Stimulated activated CD4-positive, alpha-beta T cell treated with anti-CD3 and anti-CD28 coated beads, Interleukin-4, amount 100 ng/mL, for 4 hours (primary cell): ENCODE results near the gene ANKRD18B.
"Not testable (repeated sequence)": the region's sequence is repeated elsewhere in the genome, so short reads cannot be mapped to it uniquely, and the experiment has no call there.

Source experiments
- DNase-seq, 2 experiments: peaks; one replicate each; pipeline ENCODE4 v3.0.0-alpha.2; 2020

Gene ANKRD18B

DNA sequence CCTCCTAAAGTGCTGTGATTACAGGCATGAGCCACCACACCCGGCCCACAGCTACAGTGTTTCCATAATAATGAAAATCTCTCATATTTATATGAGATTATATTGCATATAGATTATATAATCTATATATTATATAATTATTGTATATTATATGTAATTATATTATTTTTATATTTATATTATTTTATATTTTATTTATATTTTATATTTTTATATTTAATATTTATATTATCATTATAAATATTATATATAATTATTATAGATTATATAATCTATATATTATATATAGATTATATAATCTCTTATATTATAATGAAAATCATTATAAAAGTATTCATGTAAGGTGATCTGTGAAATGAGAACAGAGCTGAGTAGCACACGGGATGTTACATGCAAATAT, 11.5 kb downstream of the ANKRD18B start:
- DNase-seq, result no peak

DNA sequence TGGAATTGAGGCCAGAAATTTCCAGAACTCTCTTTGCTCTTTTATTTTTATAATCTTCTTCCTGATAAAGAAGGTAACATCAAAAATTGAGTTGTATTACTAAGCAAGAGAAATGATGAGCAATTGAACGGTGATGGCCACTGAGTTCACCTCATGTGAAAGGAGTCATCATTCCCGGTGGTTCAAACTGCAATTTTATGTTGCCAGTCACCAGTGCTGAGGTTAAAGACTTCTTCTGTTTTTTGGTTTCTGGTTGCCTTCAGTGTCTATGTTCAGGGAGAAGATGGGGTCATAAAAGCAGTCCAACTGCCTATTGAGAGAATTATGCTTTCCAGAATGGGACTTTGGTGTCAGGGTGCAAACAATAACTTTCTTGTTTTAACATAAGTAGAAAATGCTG, 19.4 kb downstream of the ANKRD18B start:
- not testable (repeated sequence) for DNase-seq

DNA sequence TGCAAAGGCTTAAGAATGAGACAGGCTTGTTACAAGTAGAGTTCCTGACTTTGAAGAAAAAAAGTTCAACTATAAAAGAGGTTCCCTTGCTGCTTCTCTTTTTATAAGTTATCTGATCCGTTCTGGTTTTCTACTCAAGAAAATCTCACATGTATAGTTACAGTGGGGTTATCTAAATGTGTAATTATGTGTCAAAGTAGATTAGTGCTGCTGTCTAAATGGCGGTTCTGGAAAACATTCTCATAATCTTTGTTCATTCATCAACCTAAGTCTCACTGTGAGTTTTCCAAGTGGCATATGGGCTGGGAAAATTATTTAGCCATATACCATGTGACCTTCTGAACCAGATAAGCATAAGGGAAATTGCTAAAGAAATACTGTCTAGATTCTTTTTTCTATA, 21.7 kb downstream of the ANKRD18B start:
- DNase-seq, result not testable (repeated sequence)

DNA sequence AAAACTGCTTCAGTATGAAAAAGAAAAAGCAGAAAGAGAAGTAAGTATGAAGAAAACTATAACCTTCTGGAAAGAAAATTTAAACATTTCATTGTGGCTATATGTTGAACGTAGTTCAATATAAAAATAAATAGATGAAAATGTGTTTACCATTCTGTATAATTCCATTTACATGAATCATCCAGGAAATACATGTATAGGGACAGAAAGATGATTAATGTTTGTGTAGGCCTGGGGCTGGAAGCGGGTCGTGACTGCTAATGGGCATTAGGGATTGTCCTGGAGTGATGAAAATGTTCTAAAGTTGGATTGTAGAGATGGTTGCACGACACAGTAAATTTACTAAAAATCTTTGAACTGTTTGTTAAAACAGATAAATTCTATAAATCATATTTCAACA, 24.8 kb downstream of the ANKRD18B start:
- not testable (repeated sequence) for DNase-seq

DNA sequence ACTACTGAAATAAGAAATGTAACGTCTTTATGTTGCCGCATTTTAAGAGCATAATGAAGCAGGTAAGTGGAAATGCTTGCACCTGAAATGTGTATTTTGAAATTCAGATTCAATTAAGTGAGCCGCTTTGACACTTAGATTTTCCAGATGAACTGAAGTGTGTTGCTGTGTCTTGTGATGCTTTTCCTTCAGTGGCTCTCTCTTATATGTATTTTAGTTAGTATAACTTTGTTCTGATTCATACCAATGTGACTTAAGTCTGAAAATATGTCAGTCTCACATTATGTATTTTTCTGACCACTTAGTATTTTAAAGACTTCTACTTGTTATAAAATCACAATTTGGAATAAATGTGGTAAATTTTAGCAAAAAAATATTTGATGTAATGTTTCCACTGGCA, 25.4 kb downstream of the ANKRD18B start:
- DNase-seq, result not testable (repeated sequence)

DNA sequence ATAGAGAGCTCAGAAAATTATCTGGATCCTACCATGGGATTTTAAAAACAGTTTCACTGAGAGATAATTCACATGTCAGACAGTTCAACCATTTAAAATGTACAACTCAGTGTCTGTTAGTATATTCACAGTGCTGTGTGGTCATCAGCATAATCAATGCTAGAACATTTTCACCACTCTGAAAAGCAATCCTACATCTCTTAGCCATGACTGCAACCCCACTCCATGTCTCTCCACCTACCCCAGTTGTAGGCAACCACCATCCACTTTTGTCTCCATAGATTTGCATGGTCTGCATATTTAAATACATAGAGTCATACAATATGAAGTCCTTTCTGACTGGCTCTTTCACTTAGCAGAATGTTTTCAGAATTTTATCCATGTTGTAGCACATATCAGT, 27.1 kb downstream of the ANKRD18B start:
- not testable (repeated sequence) for DNase-seq

DNA sequence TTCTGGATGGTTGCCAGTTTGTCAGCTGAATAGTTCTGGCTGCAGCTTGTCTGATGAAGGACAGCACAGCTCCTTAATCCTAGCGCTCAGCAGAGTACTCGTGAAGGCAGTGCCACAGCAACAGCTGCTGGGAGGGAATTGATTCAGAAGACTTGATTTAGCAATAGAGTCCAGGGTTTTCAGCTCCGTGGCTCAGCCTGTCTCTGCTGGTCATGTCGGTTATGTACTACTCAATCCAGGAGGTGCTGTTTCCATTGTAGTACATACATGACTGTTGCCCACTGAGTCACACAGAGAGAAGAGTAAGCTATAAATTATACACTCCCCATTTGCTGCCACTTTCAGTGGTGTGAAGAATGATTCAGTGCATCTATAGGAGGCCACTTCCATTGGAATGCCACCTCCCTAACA, 28.3 kb downstream of the ANKRD18B start:
- not testable (repeated sequence) for DNase-seq

DNA sequence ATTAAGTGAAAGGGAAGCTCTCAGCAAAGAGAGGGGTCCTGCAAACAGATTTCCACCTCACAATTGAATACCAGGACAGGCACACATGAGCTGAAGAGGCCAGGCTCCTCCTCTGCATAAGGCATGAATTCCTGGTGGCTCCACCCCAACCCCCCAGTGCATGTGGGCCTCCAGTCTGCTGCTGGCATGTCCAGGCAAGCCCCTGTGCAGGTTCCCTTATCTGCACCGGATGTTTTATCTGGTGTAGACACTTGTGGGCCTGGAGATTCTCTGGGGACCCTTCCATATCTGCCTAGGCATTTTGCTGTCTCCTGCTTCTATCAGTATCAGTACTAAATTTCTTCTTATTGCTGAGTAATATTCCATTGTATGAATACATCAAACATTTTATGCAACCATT, 36.2 kb downstream of the ANKRD18B start:
- not testable (repeated sequence) for DNase-seq

DNA sequence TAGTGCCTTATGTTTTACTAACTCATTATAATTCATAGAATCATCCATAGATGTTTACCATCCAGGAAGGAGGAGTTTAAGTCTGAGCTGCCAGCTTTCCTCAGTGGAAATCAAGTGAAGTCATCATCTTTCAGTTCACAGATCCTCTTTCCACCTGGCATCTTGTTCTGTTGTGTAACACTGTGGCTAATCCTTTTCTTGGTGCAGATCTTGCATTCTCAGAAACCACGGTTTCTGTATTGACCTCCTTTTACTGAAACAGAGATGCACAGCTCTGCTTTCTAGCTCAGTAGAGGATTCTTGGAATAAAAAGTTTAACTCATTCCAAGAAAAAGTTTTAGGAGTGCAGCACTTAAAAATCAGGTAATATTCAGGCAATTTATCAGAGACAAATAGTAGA, 38.1 kb downstream of the ANKRD18B start:
- DNase-seq, result not testable (repeated sequence)

DNA sequence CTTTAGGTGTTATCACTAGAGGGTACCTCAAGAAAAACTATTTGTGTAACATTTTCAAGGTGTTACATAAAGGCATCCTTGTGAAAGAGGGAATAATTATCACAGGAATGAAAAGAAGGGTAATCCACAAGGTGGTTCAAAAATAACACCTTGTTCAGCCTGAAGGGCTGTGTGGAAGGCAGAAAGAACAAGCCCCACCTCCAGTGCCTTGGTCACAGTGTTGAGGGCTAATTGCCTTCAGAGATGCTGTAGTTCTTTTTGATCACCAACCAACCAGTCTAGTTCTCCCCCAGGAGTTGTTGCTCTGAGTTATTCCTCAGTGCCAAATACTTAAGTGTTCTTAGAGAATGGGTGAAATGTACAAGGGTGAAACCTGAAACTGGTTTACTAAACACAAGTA, 43.7 kb downstream of the ANKRD18B start:
- not testable (repeated sequence) for DNase-seq

DNA sequence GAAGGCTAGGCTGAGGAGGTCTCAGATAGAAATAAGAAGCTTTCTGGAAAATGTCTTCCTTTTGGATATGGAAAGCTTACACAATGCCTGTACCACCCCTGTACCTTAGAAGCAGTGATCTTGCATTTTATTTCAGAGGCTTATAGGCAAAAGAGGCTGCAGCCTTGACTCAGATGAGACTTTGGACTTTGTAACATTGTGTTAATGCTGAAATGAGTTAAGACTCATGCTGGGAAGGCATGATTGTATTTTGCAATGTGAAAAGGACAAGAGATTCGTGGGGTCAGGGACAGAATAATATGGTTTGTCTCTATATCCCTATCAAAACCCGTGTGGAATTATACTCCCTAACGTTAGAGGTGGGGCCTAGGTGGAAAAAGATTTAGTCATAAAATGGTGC, 53.7 kb downstream of the ANKRD18B start:
- not testable (repeated sequence) for DNase-seq

DNA sequence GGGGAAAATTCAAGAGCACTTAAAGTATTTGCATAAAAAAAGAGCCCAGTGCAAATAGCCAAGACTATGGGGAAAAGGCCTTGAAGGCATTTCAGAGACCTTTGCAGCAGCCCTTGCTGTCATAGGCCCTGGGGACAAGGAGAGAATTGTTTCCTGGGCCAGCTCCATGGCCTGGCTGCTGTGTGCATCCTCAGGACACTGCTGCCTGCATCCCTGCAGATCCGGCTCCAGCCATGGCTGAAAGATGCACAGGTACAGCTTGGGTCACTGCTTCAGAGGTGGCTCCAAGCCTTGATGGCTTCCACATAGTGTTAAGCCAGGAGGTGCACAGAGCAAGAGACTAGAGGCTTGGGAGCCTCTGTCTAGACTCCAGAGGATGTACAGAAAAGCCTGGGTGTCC, 55.9 kb downstream of the ANKRD18B start:
- DNase-seq, result not testable (repeated sequence)

DNA sequence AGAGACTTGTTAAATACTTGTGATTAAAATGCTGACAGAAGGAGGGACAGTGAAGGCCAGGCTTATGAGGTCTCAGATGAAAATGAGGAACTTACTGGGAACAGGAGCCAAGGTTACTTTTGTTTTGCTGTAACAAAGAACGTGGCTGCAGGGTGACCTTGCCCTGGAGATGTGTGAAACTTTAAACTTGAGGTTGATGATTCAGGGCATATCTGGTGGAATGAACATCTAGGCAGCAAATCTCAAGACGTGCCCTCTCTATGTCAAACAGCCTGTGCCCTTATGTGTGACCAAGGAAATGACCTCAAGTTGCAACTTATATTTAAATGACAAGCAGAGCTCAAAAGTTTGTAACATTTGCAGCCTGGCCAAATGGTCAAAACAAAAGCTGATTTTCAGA, 58.6 kb downstream of the ANKRD18B start:
- DNase-seq, result not testable (repeated sequence)

DNA sequence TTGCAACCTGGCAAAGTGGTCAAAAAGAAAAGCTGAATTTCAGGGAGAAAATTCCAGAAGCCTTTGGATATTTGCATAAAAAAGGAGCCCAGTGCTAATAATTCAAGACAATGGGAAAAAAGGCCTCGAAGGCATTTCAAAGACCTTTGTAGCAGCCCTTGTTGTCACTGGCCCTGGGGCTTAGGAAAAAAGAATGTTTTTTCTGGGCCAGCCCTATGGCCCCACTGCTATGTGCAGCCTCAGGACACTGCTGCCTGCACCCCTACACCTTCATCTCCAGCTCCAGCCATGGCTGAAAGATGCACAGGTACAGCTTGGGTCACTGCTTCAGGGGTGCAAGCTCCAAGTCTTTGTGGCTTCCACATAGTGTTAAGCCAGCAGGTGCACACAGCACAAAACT, 62.1 kb downstream of the ANKRD18B start:
- not testable (repeated sequence) for DNase-seq

DNA sequence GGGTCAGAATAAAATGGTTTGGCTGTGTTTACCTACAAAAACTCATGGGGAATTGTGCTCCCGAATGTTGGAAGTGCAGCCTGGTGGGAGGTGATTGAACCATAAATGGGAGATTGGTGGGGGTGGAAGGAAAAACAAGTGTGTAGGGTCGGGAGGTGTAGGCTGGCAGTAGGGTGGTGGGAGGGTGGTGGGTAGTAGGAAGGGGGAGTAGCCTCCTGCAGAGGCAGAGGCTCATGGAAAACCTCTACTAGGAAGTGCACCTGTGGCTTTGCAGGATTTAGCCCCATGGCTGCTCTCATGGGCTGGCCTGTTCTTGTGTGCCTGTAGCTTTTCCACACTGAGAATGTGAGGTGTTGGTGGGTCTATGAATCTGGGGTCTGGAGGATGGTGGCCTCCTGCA, 63.7 kb downstream of the ANKRD18B start:
- DNase-seq, result not testable (repeated sequence)

DNA sequence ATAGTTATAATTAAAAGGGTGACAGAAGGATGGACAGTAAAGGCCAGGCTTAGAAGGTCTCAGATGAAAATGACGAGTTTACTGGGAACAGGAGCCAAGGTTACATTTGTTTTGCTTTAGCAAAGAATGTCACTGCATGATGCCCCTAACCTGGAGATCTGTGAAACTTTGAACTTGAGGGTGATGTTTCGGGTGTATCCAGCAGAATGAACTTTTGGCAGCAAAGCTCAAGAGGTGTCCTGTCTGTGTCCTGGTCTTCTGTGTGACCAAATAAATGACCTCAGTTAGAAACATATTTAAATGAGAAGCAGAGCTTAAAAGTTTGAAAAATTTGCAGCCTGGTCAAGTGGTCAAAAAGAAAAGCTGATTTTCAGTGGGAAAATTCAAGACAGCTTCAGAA, 64.8 kb downstream of the ANKRD18B start:
- not testable (repeated sequence) for DNase-seq

DNA sequence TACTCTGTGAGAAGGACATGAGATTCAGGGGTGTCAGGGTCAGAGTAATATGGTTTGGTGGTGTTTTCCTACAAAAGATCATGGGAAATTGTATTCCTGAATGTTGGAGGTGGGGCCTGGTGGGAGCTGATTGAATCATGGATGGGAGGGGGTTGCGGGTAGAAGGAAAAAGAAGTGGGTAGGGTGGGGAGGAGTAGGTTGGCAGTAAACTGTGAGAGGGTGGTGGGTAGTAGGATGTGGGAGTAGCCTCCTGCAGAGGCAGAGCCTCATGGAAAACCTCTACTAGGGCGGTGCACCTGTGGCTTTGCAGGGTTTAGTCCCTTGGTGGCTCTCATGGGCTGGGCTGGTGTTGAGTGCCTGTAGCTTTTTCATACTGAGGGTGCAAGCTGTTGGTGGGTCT, 66.8 kb downstream of the ANKRD18B start:
- not testable (repeated sequence) for DNase-seq

DNA sequence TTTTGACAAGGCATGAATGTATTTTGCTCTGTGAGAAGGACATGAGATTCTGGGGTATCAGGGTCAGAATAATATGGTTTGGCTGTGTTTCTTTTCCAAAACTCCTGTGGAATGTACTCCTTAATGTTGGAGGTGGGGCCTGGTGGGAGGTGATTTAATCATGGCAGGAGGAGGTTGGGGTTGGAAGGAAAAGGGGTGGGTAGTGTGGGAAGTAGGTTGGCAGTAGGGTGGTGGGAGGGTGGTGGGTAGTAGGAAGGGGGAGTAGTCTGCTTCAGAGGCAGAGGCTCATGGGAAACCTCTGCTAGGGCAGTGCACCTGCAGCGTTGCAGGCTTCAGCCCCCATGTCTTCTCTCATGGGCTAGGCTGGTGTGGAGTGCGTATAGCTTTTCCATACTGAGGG, 72.9 kb downstream of the ANKRD18B start:
- DNase-seq, result not testable (repeated sequence)

DNA sequence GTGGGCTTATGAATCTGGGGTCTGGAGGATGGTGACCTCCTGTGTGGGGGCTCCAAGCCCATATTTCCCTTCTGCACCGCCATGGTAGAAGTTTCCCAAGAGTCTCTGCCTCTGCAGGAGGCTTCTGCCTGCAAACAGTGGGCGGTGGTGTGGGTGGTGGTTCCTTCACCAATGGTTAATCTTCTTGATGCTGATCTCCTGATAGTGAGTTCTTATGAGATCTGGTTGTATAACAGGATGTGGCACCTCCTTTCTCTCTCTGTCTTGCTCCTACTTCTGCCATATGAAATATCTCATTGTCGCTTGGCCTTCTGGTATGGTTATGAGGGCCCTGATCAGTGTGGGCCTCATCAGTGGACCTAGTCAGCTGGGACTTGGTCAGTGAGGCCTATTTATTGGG, 73.3 kb downstream of the ANKRD18B start:
- not testable (repeated sequence) for DNase-seq

DNA sequence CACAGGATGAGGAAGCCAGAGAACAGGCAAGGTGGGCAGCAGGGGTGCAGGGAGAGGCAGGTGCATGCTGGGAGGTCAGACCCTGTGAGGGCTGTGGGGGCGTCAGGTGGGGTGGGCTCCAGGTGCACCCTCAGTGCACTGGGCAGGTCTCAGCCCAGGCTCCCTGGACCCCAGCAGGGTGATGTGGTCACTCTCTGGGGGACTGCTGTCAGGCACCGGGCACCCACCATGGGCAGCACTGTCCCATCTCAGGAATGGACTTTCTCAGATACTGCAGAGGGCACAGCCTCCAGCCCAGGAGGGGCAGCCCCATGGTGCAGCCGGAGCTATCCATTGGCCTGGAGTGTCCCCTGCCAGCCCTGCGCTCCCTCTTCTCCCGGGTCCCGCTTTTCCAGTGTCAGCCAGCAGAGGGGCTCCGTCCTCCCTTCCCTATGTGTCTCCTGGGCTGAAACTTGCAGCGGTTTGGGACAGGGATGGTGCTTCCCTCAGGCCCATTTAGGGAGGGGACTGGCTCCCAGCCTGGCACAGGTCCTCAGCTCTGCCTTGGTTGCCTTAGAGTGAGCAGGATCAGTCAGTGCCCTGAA, 74.8 kb downstream of the ANKRD18B start:
- DNase-seq, result not testable (repeated sequence)

DNA sequence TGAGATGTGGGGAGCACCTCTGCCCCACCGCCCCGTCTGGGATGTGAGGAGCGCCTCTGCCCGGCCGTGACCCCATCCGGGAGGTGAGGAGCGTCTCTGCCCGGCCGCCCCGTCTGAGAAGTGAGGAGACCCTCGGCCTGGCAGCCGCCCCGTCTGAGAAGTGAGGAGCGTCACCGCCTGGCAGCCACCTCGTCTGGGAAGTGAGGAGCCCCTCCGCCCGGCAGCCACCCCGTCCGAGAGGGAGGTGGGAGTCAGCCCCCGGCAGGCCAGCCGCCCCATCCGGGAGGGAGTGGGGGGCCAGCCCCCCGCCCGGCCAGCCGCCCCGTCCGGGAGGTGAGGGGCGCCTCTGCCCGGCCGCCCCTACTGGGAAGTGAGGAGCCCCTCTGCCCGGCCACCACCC, 76.9 kb downstream of the ANKRD18B start:
- DNase-seq, result not testable (repeated sequence)

DNA sequence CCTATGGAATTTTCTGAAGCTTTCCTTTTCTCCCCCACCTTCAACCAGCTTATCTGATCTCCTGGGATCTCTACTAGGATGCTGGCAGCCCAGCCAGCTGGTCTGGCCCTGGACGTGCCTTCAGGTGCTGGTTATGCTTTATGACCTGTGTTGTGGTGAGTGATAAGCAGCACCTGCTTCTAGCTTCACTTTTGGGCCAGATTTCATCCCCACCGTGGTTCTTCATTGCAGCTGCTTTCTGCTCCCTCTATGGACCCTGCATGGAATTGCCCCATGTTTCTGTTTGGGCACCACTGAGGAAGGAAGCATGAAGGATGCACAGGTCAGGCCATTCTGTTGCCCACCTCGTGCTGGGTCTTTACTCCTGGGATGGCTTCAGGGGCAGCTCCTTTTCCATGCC, 80.2 kb downstream of the ANKRD18B start:
- not testable (repeated sequence) for DNase-seq

DNA sequence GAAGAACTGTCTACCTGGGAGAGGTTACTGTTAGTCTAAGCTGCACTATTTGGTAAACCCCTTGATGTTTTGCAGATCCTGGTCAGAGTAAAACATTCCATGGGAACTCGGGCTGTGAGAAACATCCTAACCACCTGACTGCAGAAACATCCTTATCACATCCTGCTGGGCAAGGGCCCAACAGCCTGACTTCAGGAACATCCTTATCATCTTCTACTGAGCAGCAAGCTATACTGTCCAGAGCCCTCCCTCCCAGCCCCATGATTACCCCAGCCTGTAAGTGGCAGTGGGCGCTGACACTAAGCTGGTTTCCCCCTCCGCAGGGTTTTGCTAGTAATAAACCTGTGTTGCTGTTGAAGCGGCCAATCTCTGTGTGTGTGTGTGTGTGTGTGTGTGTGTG, 80.9 kb downstream of the ANKRD18B start:
- not testable (repeated sequence) for DNase-seq

DNA sequence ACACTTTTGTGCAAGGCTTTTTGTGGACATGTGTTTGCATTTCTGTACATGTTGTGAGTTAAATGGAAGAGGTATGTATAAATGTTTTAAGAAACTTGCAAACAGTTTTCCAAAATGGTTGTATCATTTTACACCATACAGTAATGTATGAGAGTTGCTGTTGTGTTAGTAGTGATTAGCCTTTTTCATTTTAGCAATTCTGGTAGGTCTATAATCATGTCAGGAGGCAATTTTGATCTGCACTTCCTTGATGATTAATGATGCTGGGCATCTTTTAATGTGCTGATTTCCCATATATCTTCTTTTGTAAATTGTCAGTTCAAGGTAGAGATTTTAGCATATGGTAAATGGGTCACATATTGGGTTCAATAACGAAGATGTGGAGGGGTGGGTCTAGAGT, 87.3 kb downstream of the ANKRD18B start:
- no peak for DNase-seq

DNA sequence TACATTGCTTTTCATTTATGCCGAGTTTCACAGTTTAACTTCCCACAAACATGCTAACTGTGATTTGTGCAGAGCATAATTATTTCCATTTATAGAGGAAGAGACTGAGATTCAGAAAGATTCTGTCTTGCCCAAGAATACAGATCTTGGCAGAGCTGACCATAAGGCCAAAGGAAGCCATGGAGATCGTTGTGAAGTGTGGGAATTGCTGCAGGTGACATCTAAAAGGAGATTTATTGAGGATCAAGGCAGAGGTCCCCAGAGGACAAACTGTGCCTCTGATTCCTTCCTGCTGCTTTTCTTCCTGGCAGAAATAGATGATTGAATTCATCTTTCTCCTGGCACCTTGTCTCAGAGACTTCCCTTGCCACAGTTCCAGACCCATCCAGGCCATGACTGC, 88.4 kb downstream of the ANKRD18B start:
- DNase-seq, result not testable (repeated sequence)
